ENCODE data around the gene FAM171A1.

DNA sequence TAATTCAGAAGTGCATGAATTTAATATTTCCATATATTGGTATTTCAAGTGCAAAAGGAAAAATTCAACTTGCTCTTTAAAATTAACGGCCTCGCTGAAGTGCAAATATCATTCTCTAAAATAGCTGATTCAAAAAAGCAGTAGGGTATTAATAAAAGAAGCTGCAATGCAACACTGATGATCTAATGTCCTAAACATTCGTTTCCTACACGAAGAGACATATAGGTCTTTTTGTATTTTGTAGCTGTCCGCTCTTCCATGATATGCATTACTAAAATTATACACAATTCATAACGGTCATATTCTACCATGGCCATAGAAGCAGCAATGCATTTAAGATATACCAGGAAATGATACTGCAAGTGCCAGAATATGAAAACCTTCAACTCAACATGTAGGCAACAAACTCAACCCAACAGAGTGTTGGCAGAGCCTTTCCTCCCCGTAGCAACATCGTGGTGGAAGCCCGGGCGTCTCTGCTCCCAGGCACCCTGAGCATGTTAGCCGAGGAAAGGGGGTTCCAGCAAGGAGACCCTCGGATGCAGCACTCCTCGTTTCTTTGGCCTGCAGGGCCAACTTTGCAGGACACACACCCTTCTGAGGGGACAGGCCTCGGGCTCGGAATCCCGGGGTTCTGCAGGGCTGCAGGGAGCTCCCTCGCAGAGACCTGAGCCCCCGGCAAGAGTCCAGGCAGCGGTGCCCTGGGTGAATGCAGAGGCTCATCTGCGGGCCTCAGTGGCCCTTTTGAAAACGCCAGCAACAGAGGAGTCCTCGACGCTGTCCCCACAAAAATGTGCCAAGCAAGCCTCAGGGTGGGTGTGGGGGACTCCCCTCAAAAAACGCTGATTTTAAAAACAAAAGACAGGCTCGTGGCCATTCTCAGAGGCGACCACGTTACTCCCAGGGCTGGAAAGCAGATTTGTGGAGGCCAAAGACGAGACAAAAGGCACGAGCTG, 1.6 kb downstream of the FAM171A1 start:
- TF ChIP-seq, protein P1, sequence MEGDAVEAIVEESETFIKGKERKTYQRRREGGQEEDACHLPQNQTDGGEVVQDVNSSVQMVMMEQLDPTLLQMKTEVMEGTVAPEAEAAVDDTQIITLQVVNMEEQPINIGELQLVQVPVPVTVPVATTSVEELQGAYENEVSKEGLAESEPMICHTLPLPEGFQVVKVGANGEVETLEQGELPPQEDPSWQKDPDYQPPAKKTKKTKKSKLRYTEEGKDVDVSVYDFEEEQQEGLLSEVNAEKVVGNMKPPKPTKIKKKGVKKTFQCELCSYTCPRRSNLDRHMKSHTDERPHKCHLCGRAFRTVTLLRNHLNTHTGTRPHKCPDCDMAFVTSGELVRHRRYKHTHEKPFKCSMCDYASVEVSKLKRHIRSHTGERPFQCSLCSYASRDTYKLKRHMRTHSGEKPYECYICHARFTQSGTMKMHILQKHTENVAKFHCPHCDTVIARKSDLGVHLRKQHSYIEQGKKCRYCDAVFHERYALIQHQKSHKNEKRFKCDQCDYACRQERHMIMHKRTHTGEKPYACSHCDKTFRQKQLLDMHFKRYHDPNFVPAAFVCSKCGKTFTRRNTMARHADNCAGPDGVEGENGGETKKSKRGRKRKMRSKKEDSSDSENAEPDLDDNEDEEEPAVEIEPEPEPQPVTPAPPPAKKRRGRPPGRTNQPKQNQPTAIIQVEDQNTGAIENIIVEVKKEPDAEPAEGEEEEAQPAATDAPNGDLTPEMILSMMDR (IDR thresholded peaks at IDR 0.05; ENCODE audit: insufficient read depth, low read depth, low read length) = no peak
- no peak for TF ChIP-seq EZH2 (IDR thresholded peaks at IDR 0.05; ENCODE audit: insufficient read depth, low read length)

Data from astrocyte (in vitro differentiated cells and primary cell).